GM21390 (cell line): ENCODE measurements around the gene MALAT1.

ENCODE experiments used
- ATAC-seq: cut with Tn5 transposase; IDR thresholded peaks from one replicate; pipeline ENCODE4 v1.9.1; 2021; ENCODE audit not compliant: unreplicated experiment

MALAT1 gene

GRCh38 chr11:65554842-65555430, 56.1 kb downstream of the MALAT1 start:
- no peak for ATAC-seq

- ATAC-seq: no peak
These were observed 56.9 kb downstream of the MALAT1 start for GRCh38 chr11:65555693-65556231.
